Peyer's patch (tissue), 4 donors: Measurements from ENCODE around the gene SIX5.

Experiments used
- CTCF ChIP-seq, 6 experiments: fragments of 450-650 bp in 4 of 6; fragments of 200-600 bp in 2 of 6; sonication (generic) in 1 of 6; IDR thresholded peaks; one replicate each; pipeline ENCODE4 v1.5.1; 2017 to 2019; ENCODE audit warnings: antibody characterized with exemption in 6 of 6, mild to moderate bottlenecking in 3 of 6, moderate library complexity in 1 of 6
- POLR2A ChIP-seq, 2 donors: fragments of 450-650 bp; IDR thresholded peaks; one replicate each; pipeline ENCODE4 v1.5.1; 2017; ENCODE audit warnings: antibody characterized with exemption in 2 of 2, mild to moderate bottlenecking in 2 of 2, moderate library complexity in 2 of 2

- TF ChIP-seq CTCF (IDR thresholded peaks at IDR 0.05) (no peak), POLR2A (IDR thresholded peaks at IDR 0.05) (no peak)
Observed at GRCh38 chr19:45752639-45753038, 16.4 kb downstream of the SIX5 start.
